ENCODE measurements around the gene PRKD3. TPM values are rescaled to one million over a fixed set of nuclear protein-coding genes. Genes with fewer than 3 reads are reported as not detected.
A peak's percentile ranks its signal among the peaks of the same experiment; 100 is the strongest.

Gene PRKD3
- total RNA-seq, 2 donors from 2014 or later = 20.2 to 28.5 TPM

DNA sequence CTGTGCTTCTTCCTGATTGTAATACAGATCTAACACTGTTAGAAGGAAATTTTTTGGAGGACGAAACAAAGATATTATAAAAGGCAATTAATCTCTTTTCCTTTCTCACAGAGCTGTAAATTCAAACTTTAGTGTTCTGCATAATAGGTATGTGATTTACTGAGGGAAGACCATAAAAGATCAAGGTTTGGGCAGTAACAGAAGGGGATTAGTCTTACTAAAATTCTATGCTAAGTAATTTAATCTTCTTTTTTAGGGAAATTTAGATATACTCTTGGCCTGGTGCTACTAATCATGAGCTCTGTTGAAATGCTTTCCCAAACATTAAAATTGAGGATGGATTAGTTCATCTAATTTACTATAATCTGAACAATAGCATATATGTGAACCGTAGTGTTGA lies 11.0 kb upstream of the PRKD3 start:
- ATAC-seq (replicated peaks in 1 of 2) (no peak), DNase-seq (no peak)
- Mint-ChIP-seq H3K27ac (no peak overlapping the region), H3K36me3 (ENCODE audit: insufficient read depth in 2 of 2) (no peaks in the 10 kb centered on the region), H3K4me1 (ENCODE audit: low read depth) (peaks cover 8% of the 10 kb centered on the region), H3K4me3 (no peak overlapping the region), H3K27me3 (ENCODE audit: low read depth) (peaks cover 37% of the 10 kb centered on the region), H3K9me3 (no peaks in the 10 kb centered on the region)

DNA sequence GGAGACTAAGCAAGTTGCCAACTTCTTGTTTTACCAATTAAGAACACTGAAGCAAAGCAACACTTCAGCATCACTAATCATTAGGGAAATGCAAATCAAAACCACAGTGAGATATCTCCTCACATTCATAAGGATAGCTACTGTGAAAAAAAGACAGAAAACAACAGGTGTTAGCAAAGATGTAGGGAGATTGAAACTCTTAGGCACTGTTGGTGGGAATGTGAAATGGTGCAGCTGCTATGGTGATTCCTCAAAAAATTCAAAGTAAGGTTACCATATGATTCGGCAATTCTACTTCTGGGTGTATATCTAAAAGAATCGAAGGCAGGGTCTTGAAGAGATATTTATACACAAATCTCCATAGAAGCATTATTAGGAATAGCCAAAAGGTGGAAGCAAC lies 8.6 kb upstream of the PRKD3 start:
- peaks cover 29% of the 10 kb centered on the region for H3K27me3 Mint-ChIP-seq (ENCODE audit: low read depth)
- no peaks in the 10 kb centered on the region for H3K4me1 Mint-ChIP-seq (ENCODE audit: low read depth)
- no peak overlapping the region for H3K4me3 Mint-ChIP-seq
- H3K36me3 Mint-ChIP-seq (ENCODE audit: insufficient read depth in 2 of 2) = no peaks in the 10 kb centered on the region
- no peak overlapping the region for H3K27ac Mint-ChIP-seq
- no peak for ATAC-seq (replicated peaks in 1 of 2)
- H3K9me3 Mint-ChIP-seq = no peaks in the 10 kb centered on the region
- DNase-seq = no peak

DNA sequence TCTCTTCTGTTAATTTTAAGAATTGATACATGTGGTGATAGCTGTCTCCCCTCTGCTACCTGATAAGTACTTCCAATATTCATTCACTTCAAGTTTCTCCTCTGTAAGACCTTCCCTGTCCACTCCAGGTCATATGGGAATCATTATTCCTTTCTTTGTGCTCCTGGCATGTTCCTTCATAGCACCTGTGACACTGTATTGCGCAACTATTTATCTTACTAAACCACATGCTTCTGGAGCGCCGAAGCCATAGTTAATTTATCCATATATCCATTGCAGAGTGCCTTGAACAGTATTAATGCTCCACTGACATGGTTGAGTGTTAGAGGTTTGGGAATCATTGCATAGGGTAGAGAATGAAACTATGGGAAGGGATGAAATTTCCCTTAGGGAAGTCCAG lies 7.9 kb upstream of the PRKD3 start:
- DNase-seq (no peak), ATAC-seq (replicated peaks in 1 of 2) (no peak)
- no peaks in the 10 kb centered on the region for H3K9me3 Mint-ChIP-seq
- H3K36me3 Mint-ChIP-seq (ENCODE audit: insufficient read depth in 2 of 2) = no peaks in the 10 kb centered on the region
- H3K27me3 Mint-ChIP-seq (ENCODE audit: low read depth) = peaks cover 35% of the 10 kb centered on the region
- H3K4me1 Mint-ChIP-seq (ENCODE audit: low read depth) = no peaks in the 10 kb centered on the region
- no peak overlapping the region for H3K4me3 Mint-ChIP-seq
- no peak overlapping the region for H3K27ac Mint-ChIP-seq

DNA sequence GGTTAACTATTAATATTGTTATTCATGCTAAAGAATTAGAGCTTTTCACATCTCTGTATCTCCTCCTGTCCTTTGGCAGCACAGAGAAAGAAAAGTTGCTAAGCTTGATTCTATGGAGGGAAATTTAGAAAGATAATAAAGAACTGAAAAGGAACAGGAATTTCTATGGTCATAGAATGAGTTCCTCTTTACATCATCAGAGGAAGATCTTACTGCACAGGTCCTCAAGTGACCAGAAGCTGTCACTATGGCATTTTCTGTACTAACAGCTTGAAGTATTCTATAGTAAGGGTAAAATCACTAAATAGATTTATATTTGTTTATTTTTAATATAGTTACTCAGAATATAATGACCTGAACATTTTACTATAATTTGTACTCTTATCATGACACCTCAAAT lies 6.0 kb upstream of the PRKD3 start:
- no peak overlapping the region for H3K27ac Mint-ChIP-seq
- DNase-seq (no peak), ATAC-seq (replicated peaks in 1 of 2) (no peak)
- H3K9me3 Mint-ChIP-seq = no peaks in the 10 kb centered on the region
- peaks cover 52% of the 10 kb centered on the region for H3K27me3 Mint-ChIP-seq (ENCODE audit: low read depth)
- peaks cover 2% of the 10 kb centered on the region for H3K4me1 Mint-ChIP-seq (ENCODE audit: low read depth)
- H3K36me3 Mint-ChIP-seq (ENCODE audit: insufficient read depth in 2 of 2) = peaks cover 2 to 3% of the 10 kb centered on the region in 2 donors
- no peak overlapping the region for H3K4me3 Mint-ChIP-seq

DNA sequence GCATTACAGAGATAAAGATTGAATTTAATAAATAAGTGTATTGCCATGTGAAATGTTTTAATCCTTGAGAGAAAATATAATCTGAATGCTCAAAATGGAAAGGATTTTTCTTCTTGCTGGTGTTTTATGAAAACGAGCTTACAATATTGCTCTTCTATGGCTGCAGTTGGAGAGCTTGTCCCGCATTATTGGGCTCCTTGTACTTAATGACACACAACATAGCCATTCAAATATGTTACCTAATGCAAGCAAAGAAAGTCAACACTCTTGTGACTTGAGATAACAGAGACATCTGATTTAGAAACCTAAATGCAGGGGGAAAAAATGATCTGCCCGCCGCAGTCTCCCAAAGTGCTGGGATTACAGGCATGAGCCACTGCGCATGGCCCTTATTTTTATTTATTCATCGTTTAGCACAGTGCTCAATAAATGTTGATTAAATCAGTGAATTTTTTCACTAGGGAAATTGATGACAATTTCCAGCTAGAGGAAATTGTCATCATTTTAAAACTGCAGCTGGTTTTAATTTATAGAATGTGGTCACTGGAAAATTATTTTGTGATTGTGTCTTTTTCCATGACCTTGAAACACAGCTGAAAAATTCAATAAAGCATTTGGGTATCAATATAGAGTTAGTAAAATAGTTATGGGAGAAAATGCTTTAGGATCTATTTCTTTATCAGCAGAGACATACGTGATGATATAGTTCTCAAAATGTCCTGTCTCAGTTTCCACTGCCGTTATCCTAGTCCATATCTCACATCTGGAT lies 2.4 kb upstream of the PRKD3 start:
- DNase-seq = no peak
- Mint-ChIP-seq H3K27ac (no peak overlapping the region), H3K4me3 (no peak overlapping the region), H3K36me3 (ENCODE audit: insufficient read depth in 2 of 2) (peaks cover 2 to 8% of the 10 kb centered on the region in 2 donors), H3K27me3 (ENCODE audit: low read depth) (peaks cover 39% of the 10 kb centered on the region), H3K9me3 (no peaks in the 10 kb centered on the region), H3K4me1 (ENCODE audit: low read depth) (peaks cover 29% of the 10 kb centered on the region)
- ATAC-seq (replicated peaks in 1 of 2) = no peak

DNA sequence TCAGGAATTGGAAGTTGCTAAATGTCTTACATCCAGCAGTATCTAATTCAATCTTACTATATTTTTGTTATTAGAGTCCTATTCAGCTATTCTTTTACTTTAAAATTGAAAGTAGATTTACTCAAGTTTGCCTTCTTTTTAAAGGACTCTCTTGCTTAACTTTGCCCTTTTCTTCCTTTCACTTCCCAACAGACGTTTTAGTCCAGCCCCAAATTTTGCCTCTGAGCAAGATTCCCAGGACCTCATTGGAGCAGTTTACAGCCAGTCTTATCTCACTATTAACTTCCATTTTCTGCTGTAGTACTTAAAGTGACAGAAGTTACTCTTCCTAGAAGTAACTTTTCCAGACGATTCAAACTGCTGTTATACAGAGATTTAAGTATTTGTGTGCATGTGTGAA lies 1.7 kb upstream of the PRKD3 start:
- H3K9me3 Mint-ChIP-seq = no peaks in the 10 kb centered on the region
- no peak overlapping the region for H3K27ac Mint-ChIP-seq
- peaks cover 2 to 8% of the 10 kb centered on the region in 2 donors for H3K36me3 Mint-ChIP-seq (ENCODE audit: insufficient read depth in 2 of 2)
- peak overlapping the region; percentile 21 to 46 for H3K4me3 Mint-ChIP-seq
- DNase-seq (no peak), ATAC-seq (replicated peaks in 1 of 2) (no peak)
- H3K4me1 Mint-ChIP-seq (ENCODE audit: low read depth) = peaks cover 35% of the 10 kb centered on the region
- H3K27me3 Mint-ChIP-seq (ENCODE audit: low read depth) = peaks cover 39% of the 10 kb centered on the region

DNA sequence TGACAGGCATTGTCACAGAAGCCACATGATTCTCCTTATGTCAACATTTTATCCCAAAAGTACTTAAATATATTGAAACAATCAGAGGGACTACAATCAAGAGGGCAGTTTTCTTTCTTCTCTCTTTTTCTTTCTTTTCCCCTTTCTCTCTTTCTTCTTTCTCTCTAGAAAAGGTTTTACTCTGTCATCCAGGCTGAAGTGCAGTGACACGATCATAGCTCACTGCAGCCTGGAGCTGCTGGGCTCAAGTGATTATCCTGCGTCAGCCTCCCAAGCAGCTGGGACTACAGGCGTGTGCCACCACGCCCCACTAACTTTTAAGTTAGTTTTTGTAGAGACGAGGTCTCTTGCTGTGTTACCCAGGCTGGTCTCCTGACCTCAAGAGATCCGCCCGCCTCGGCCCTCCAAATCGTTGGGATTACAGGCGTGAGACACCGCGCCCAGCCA lies 1.0 kb upstream of the PRKD3 start:
- peaks cover 39% of the 10 kb centered on the region for H3K27me3 Mint-ChIP-seq (ENCODE audit: low read depth)
- peaks cover 2 to 8% of the 10 kb centered on the region in 2 donors for H3K36me3 Mint-ChIP-seq (ENCODE audit: insufficient read depth in 2 of 2)
- DNase-seq (no peak), ATAC-seq (replicated peaks in 1 of 2) (no peak)
- peak overlapping the region; percentile 76 to 83 for H3K4me3 Mint-ChIP-seq
- H3K27ac Mint-ChIP-seq = peak overlapping the region; percentile 18
- no peaks in the 10 kb centered on the region for H3K9me3 Mint-ChIP-seq
- H3K4me1 Mint-ChIP-seq (ENCODE audit: low read depth) = peaks cover 40% of the 10 kb centered on the region

DNA sequence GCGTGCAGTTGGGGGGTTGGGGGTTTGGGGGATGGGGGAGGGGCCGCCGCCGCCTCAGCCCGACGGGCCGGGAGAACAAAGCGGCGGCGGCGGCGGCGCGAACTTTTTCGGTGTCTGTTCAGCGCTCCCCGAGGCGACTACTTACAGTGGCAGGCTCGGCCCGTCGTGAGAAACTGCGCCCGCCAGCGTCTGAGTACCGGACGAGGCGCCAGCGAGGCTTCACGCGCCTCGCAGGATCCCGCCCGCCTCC lies 172 bp downstream of the PRKD3 start:
- ATAC-seq (replicated peaks in 1 of 2) = peak in 1 of 2 donors; percentile 81
- Mint-ChIP-seq H3K27me3 (ENCODE audit: low read depth) (peaks cover 39% of the 10 kb centered on the region), H3K36me3 (ENCODE audit: insufficient read depth in 2 of 2) (peaks cover 2 to 8% of the 10 kb centered on the region in 2 donors), H3K9me3 (no peaks in the 10 kb centered on the region), H3K27ac (no peak overlapping the region), H3K4me1 (ENCODE audit: low read depth) (peaks cover 40% of the 10 kb centered on the region), H3K4me3 (peak overlapping the region; percentile 60 to 61)
- DNase-seq = peak in 1 of 2 donors; percentile 78

DNA sequence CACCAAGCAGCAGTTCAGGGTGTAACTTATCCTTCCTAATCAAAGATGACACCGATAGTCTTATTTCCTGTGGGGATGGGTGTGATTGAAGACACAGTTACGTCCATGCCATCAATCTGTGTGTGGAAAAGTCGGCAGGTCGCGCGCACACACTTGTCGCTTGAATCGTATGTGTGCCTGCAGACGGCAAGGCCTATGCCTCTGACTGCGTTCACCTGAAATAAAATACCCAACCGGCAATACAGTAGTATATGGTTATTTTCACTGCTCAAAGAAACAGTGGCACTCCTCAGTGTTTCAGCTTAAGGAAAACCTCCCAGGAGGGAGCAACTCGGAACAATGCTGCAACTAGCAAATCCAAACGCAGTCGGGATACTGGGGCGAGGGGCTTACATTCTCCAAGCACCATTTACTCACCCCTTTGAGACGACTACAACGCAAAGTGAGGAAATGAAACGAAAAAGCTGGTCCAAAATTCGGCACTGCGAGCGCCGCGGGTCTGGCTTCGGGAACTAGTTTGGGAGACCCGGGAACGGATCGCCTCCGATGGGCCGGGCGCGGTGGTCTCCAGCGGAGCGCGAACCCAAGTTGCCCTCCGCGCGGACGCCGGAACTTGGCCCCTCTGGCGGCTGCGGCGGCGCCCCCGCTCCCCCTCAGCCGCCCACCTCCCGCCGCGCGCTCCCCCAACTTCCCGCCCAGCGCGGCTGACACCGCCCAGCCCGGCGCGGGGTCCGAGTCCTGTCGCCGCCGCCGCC lies 675 bp downstream of the PRKD3 start:
- peaks cover 43% of the 10 kb centered on the region for H3K4me1 Mint-ChIP-seq (ENCODE audit: low read depth)
- peaks cover 39% of the 10 kb centered on the region for H3K27me3 Mint-ChIP-seq (ENCODE audit: low read depth)
- ATAC-seq (replicated peaks in 1 of 2) = peak; percentile 33 to 53
- H3K4me3 Mint-ChIP-seq = peak overlapping the region; percentile 96 to 97
- DNase-seq = peak; percentile 25 to 32
- peak overlapping the region; percentile 92 for H3K27ac Mint-ChIP-seq
- no peaks in the 10 kb centered on the region for H3K9me3 Mint-ChIP-seq
- H3K36me3 Mint-ChIP-seq (ENCODE audit: insufficient read depth in 2 of 2) = peaks cover 2 to 8% of the 10 kb centered on the region in 2 donors

DNA sequence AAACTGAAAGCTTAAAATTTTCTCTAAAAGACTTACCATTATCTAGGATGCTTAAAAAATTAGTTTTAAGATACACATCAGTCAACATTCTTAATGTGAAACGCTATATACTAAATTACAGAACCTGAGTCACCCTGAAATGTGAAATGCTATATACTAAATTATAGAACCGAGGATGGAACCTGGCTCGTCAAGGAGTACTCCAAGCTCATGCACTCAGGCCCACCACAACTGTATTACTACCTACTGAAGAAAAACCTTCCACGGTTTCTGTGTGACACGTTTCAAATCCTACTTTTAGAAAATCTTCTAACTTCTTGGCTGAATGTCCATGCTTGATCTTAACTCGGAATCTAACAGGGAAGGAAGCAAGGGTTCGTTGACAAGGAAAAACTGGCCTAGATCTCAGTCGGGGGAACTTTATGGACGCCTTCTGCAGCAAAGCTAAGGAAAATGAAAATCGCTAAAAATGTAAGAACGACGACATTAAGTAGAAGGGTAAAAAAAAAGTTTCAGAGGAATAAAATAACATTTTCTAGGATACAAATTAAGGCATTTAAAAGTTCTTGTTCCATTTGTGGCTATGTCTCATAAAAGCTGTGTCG lies 1.4 kb downstream of the PRKD3 start:
- Mint-ChIP-seq H3K27me3 (ENCODE audit: low read depth) (peaks cover 38% of the 10 kb centered on the region), H3K27ac (peak overlapping the region; percentile 92), H3K36me3 (ENCODE audit: insufficient read depth in 2 of 2) (peaks cover 2 to 8% of the 10 kb centered on the region in 2 donors), H3K4me3 (peak overlapping the region; percentile 96 to 97), H3K4me1 (ENCODE audit: low read depth) (peaks cover 50% of the 10 kb centered on the region), H3K9me3 (no peaks in the 10 kb centered on the region)
- no peak for ATAC-seq (replicated peaks in 1 of 2)
- no peak for DNase-seq

DNA sequence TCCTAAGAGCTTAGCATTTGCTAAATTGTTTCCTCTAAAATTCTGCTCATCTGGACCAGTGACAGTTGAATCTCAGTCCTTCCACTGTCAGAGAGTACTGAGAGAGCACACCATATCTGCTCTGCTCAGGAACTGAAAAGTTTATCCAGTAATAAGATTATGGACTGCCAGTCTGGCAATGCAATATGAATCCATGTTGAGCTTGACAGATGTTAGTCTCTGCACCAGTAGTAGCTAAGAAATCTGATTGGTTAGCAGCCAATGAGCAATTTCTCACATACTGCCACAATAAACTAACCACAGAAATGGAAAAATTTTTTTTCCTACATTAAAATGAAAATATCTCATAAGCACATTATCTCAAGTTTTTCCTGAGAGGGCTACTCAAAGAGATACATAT lies 2.3 kb downstream of the PRKD3 start:
- Mint-ChIP-seq H3K9me3 (no peaks in the 10 kb centered on the region), H3K27me3 (ENCODE audit: low read depth) (peaks cover 29% of the 10 kb centered on the region), H3K4me1 (ENCODE audit: low read depth) (peaks cover 59% of the 10 kb centered on the region), H3K4me3 (peak overlapping the region; percentile 34 to 47), H3K36me3 (ENCODE audit: insufficient read depth in 2 of 2) (peaks cover 2 to 11% of the 10 kb centered on the region in 2 donors), H3K27ac (peak overlapping the region; percentile 70)
- ATAC-seq (replicated peaks in 1 of 2) (no peak), DNase-seq (no peak)

DNA sequence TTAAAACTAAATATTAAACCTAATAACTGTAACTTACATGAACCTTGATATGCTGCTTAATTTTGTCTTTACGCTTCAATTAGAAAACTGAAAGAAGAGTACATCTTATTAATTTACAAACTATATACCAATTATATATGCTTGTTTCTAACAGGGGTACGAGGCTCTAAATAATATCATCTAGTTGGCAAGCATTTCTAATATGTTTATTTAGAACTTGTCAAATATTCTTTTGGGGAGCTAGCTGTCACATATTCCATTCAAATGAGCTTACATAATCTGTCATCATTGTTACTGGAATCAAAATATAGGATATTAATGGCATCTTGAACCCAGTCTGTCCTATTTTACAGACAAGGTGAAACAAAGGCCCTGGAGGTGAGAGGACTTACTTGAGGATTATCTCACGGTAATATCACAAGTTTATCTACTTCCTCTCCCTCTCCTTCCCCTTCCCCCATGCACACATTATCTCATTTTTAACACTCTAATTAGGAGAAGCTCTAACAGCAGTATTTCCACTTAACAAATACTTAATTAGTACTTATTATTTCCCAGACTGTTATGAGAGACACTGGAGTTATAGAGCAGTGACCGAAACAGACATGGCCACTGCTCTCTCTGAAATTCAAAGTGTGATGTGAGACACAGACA lies 3.5 kb downstream of the PRKD3 start:
- Mint-ChIP-seq H3K27me3 (ENCODE audit: low read depth) (peaks cover 17% of the 10 kb centered on the region), H3K4me3 (peak overlapping the region; percentile 9 to 13), H3K9me3 (no peaks in the 10 kb centered on the region), H3K27ac (no peak overlapping the region), H3K4me1 (ENCODE audit: low read depth) (peaks cover 68% of the 10 kb centered on the region), H3K36me3 (ENCODE audit: insufficient read depth in 2 of 2) (peaks cover under 1 to 8% of the 10 kb centered on the region in 2 donors)
- ATAC-seq (replicated peaks in 1 of 2) = no peak
- DNase-seq = no peak
